Spleen (tissue), 7 donors: Measurements from ENCODE around the gene TRIM66.

Source experiments
- CTCF ChIP-seq, 11 experiments: fragments of 200-600 bp in 7 of 11; fragments of 450-650 bp in 4 of 11; sonication (generic) in 4 of 11; IDR thresholded peaks in 8 of 11; conservative IDR thresholded peaks in 3 of 11; 1 replicate in 7 of 11; 2 replicates in 4 of 11; pipeline versions ENCODE4 v1.4.0 to v1.8.0; 2016 to 2021; ENCODE audit warnings: antibody characterized with exemption in 11 of 11, inconsistent platforms in 4 of 11, mild to moderate bottlenecking in 1 of 11
- POLR2A ChIP-seq, 3 donors: fragments of 450-650 bp; IDR thresholded peaks; one replicate each; pipeline ENCODE4 v1.5.1; 2017; ENCODE audit warnings: antibody characterized with exemption in 3 of 3, mild to moderate bottlenecking in 1 of 3
- donor health status: DM: no; HTN: no; CAD: no; lungs with moderate emphysema.
- donor health status: DM: no; HTN: no; CAD: no.
- donor health status: DM: no; HTN: no; CAD: no.

- TF ChIP-seq CTCF (IDR thresholded peaks at IDR 0.05 in 8 of 11, conservative IDR thresholded peaks at IDR 0.05 in 3 of 11) (no peak), POLR2A (IDR thresholded peaks at IDR 0.05) (no peak)
Measured at GRCh38 chr11:8698917-8699441, 16.5 kb upstream of the TRIM66 start.
